ENCODE measurements around the gene FBXO9. TPM values are rescaled to one million over a fixed set of nuclear protein-coding genes. Genes with fewer than 3 reads are reported as not detected.

The FBXO9 gene
- total and polyA plus RNA-seq, 12 donors = 42.7 to 396 (median 145) TPM

- no peaks in the 10 kb centered on the region for H3K27me3 ChIP-seq
- H3K9me3 ChIP-seq (replicated peaks in 1 of 3) = no peaks in the 10 kb centered on the region
- no peaks in the 10 kb centered on the region for H3K36me3 ChIP-seq (replicated peaks in 1 of 2)
- H3K4me1 ChIP-seq (replicated peaks in 1 of 2) = no peaks in the 10 kb centered on the region
- no peak for TF ChIP-seq CTCF (IDR thresholded peaks at IDR 0.05)
- TF ChIP-seq POLR2A (IDR thresholded peaks at IDR 0.05) = no peak
- no peak overlapping the region for H3K4me3 ChIP-seq
- H3K27ac ChIP-seq = no peak overlapping the region
- 60 to 70% (median 67%) methylated on average over 3 of the region's 3 CpGs for WGBS, 4 donors
- intact Hi-C loops (cut with DNase I) = no loop called here
- DNase-seq = no peak
Observed at GRCh38 chr6:53143710-53144109, 78.5 kb downstream of the FBXO9 start.

- no peak for DNase-seq
- no peak for TF ChIP-seq CTCF (IDR thresholded peaks at IDR 0.05)
- TF ChIP-seq POLR2A (IDR thresholded peaks at IDR 0.05) = no peak
- intact Hi-C loops (cut with DNase I) = no loop called here
- Histone ChIP-seq H3K27me3 (no peaks in the 10 kb centered on the region), H3K27ac (no peak overlapping the region), H3K4me3 (no peak overlapping the region), H3K36me3 (replicated peaks in 1 of 2) (no peaks in the 10 kb centered on the region), H3K9me3 (replicated peaks in 1 of 3) (no peaks in the 10 kb centered on the region), H3K4me1 (replicated peaks in 1 of 2) (no peaks in the 10 kb centered on the region)
- WGBS, 4 donors = 77 to 89% (median 82%) methylated on average over 2 of the region's 2 CpGs
Observed at GRCh38 chr6:53144802-53145201, 79.6 kb downstream of the FBXO9 start.

GRCh38 chr6:53148684-53149083, 83.5 kb downstream of the FBXO9 start, which contains the start of gene GCM1:
Gene GCM1 (minus strand): TSS chr6:53148841. CDS start chr6:53145632, 3,209 bp downstream.
- DNase-seq = no peak
- Histone ChIP-seq H3K9me3 (replicated peaks in 1 of 3) (no peaks in the 10 kb centered on the region), H3K4me1 (replicated peaks in 1 of 2) (no peaks in the 10 kb centered on the region), H3K27me3 (no peaks in the 10 kb centered on the region), H3K36me3 (replicated peaks in 1 of 2) (no peaks in the 10 kb centered on the region), H3K4me3 (no peak within 1 kb of the TSS), H3K27ac (no peak within 1 kb of the TSS)
- intact Hi-C loops (cut with DNase I) = no loop called here
- TF ChIP-seq CTCF (IDR thresholded peaks at IDR 0.05) (no peak), POLR2A (IDR thresholded peaks at IDR 0.05) (no peak)
- WGBS, 4 donors = 86 to 90% (median 88%) methylated on average over 5 of the region's 5 CpGs

Small RNA genes within 50 kb of the gene (small RNA-seq; reads per million reads assigned to genes)
- gene RN7SL244P = 0 reads per million in 2 donors

Other genes starting within 250 kb of the FBXO9 start
- not detected for gene GSTA5, start 224.6 kb upstream of the FBXO9 start, total RNA-seq
- gene GSTA5, start 224.6 kb upstream of the FBXO9 start, polyA plus RNA-seq = not detected
- gene GSTA3, start 155.7 kb upstream of the FBXO9 start, total RNA-seq = 100 to 1,000 TPM in 1 of 9 donors, 10 to 100 TPM in 8; 12.7 to 179 (median 40.1) TPM
- gene GSTA3, start 155.7 kb upstream of the FBXO9 start, polyA plus RNA-seq = 100 to 1,000 TPM in 1 of 3 donors, 10 to 100 TPM in 1, 1 to 10 TPM in 1; 8.1 to 431 (median 76.4) TPM
- gene GSTA4, start 70.1 kb upstream of the FBXO9 start, total RNA-seq = 1,000 to 10,000 TPM in 1 of 9 donors, 100 to 1,000 TPM in 8; 165 to 1,013 (median 404) TPM
- gene GSTA4, start 70.1 kb upstream of the FBXO9 start, polyA plus RNA-seq = 1,000 to 10,000 TPM in 1 of 3 donors, 100 to 1,000 TPM in 2; 144 to 1,199 (median 302) TPM
- gene CILK1, start 3.6 kb upstream of the FBXO9 start, total RNA-seq = 10 to 100 TPM; 25.3 to 71.1 (median 44.9) TPM
- gene CILK1, start 3.6 kb upstream of the FBXO9 start, polyA plus RNA-seq = 10 to 100 TPM; 11.7 to 52.7 (median 12.1) TPM
- under 1 TPM in 1 of 9 donors, not detected in 8; 0.35 TPM for gene GCM1, start 83.4 kb downstream of the FBXO9 start, total RNA-seq
- gene GCM1, start 83.4 kb downstream of the FBXO9 start, polyA plus RNA-seq = under 1 TPM in 2 of 3 donors, not detected in 1; 0.03 to 0.07 TPM